M059J (cell line): ENCODE measurements around the gene APC2. TPM values are rescaled to one million over a fixed set of nuclear protein-coding genes. Genes with fewer than 3 reads are reported as not detected.
"Not testable (repeated sequence)": the region's sequence is repeated elsewhere in the genome, so short reads cannot be mapped to it uniquely, and the experiment has no call there.

Experiments used
- DNase-seq: peaks from one replicate; pipeline ENCODE4 v3.0.0-alpha.2; 2012; ENCODE audit warnings: low read depth
- total RNA-seq: library from RNA; depleted of rRNA; stranded (reverse); fragments of >200 nt; shearing (Covaris generic); gene quantifications from 2 replicates; pipeline ENCODE4 v1.2.3, GENCODE V29; 2014; rRNA removed

APC2 gene
- total RNA-seq, 1 experiment from 2014 or later = 0.49 TPM

DNA sequence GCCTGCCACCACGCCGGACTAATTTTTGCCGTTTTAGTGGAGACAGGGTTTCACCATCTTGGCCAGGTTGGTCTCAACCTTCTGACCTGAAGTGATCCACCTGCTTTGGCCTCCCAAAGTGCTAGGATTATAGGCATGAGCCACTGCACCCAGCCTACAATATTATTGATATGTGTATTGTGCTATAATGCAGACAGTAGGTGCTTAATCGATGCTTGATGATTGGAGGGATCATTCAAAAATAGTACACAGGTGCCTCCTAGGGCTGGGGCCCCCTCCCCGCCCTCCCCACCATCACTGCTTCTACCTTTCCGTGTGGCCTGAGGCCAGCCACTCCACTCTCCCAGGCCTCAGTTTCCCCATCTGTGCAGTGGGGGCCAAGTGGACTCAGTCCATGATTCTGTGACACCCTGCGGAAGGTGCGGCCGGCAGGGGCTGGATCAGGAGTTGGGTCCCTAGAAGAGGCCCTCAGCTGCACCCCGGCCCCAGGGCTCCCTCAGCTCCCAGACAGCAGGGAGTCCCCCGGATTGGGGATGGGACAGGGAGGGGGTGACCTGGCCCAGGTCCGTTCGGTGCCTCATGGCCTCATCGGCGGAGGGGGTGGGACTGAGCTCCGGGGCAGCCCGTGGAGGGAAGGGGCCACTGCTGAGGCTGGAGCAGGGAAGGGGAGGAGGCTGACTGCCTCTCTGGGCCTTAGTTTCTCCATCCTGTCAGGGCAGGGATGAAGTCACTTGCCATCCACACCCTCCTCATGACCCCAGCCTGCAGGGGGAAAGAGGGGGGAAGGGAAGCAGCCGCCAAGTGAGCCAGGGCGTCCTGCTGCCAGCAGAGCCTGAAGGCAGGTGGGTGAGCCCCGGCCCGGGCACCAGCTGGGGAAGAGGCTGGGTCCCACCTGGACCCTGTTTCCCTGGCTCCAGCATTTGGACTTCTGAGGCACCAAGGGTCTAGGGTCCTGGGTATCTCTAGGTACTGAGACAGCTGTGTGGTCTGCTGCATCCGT, 61.7 kb downstream of the APC2 start:
- no peak for DNase-seq

GRCh38 chr19:1512671-1513498, 63.0 kb downstream of the APC2 start, which contains the start of gene ADAMTSL5:
ADAMTSL5 (minus strand) TSS chr19:1513019; CDS start chr19:1510943, 2,076 bp downstream.
- peak; percentile 65 for DNase-seq

- peak; percentile 42 for DNase-seq
Observed at GRCh38 chr19:1513499-1514294, 63.8 kb downstream of the APC2 start.

GRCh38 chr19:1514295-1514661, 64.4 kb downstream of the APC2 start:
- DNase-seq = no peak

DNA sequence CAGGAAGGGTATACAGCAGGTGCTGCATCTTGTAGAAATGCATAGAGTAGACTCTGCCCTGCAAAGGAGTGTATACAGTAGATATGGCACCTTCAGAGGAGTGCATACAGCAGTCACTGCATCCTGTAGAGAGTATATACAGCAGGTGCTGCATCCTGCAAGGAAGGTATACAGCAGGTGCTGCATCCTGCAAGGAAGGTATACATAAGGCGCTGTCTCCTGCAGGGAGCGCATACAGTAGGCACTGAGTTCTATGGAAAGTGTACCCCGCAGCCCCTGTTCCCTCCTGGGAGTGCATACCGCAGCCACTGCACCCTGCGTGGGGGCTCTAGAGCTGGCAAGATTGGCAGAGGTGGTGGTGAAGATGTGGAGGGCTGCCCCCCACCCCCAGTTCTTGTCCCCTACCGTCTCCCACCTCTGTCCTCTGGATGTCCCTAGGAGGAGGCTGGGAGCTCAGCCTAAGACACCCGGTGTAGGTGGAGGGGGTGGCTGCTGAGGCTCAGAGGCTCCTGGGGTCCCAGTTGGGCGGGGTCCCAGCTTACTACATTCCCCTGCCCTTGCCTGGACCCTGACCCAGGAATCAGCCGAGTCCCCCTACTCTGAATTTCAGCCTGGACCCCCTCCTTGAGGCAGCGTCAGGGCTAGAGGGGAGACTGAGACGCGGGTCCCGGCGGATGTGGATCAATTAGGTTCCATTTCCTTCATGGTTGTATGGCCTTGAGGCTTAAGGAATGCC, 65.2 kb downstream of the APC2 start:
- no peak for DNase-seq

- DNase-seq = no peak
Observed at GRCh38 chr19:1516395-1516753, 66.5 kb downstream of the APC2 start.

DNA sequence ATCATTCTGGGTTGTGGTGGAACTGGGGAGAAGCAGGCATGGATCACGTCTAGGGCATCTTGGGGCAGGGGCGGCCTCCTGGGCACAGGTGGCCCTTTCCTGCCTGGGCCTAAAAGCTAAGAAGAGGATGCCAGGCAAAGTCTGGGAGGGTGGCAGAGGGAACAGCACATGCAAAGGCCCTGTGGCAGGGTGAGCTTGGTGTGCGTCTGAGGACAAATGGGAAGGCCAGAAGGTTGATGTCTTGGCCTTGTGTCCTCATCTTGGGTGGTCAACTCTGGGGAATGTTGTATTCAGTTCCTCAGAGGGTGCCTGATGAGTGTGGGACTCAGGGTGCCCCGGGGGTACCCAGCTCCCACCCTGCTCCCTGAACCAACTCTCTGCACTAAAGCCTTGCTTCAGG, 68.5 kb downstream of the APC2 start:
- no peak for DNase-seq

DNA sequence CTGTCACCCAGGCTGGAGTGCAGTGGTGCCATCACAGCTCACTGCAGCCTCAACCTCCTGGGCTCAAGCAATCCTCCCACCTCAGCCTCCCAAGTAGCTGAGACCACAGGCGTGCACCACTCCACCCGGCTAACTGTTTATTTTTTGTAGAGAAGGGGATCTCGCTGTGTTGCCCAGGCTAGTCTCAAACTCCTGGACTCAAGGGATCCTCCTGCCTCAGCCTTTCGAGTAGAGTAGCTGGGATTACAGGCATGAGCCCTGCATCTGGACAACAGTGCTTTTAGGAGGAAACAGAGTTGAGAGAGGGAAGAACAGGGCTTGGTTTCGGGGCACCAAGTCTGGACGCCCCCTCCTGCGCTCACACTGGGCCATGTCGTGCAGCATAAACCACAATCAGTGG, 69.9 kb downstream of the APC2 start:
- not testable (repeated sequence) for DNase-seq

DNA sequence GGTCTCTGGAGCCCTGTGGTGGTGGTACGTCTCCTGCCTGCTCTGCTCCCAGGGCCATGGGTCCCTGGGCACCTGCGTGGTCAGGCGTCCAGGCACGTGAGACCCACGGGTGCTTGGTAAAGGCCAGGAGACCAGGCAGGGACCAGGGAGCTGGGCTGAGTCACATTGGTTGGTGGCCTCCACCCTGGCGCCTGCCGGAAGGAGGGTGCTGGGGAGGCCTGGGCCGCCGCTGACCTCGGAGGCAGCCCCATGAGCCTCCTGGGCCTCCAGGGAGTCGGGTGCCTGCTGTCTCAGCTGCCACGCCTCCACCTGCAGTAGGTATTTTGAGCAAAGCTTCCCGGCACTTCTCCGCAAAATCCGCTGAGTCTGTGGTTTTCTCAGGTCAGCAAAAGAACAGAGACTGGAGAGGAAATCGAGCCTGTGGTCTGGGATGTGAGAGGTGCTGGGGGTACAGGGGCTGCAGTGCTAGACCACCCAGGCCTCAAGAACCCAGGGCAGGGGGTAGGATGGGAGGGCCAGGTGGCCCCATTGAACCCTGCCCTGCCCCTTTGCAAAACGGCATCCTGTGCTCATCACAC, 70.4 kb downstream of the APC2 start:
- no peak for DNase-seq

- DNase-seq = no peak
Observed at GRCh38 chr19:1521636-1522035, 71.7 kb downstream of the APC2 start.

DNA sequence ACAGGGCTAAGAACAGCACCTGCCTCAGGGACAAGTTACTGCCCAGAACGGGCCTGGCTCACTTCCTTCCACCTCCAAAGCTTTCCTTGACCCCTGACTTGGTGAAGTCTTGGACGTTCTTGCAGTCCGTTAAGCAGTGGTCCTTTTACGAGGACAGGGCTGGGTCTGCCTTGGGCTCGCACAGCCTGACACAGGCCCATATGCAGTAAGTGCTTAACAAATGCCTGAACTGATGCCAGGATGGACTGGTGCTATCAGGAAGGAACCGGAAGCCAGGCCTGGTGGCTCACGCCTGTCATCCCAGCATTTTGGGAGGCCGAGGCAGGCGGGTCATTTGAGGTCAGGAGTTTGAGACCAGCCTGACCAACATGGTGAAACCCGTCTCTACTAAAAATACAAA, 72.1 kb downstream of the APC2 start:
- no peak for DNase-seq

GRCh38 chr19:1522838-1523237, 72.9 kb downstream of the APC2 start:
- no peak for DNase-seq

Other genes starting within 250 kb of the APC2 start
- gene STK11, start 244.3 kb upstream of the APC2 start, total RNA-seq = 31.5 and 71.6 TPM in 2 replicates
- 0.44 and 4.4 TPM in 2 replicates for gene CBARP, start 212.1 kb upstream of the APC2 start, total RNA-seq
- 45.0 and 69.8 TPM in 2 replicates for gene ATP5F1D, start 208.4 kb upstream of the APC2 start, total RNA-seq
- 4.5 and 11.0 TPM in 2 replicates for gene MIDN, start 201.5 kb upstream of the APC2 start, total RNA-seq
- 115 and 145 TPM in 2 replicates for gene CIRBP, start 180.8 kb upstream of the APC2 start, total RNA-seq
- gene FAM174C, start 174.6 kb upstream of the APC2 start, total RNA-seq = 108 and 128 TPM in 2 replicates
- gene EFNA2, start 164.2 kb upstream of the APC2 start, total RNA-seq = not detected in 2 replicates
- gene NDUFS7, start 66.2 kb upstream of the APC2 start, total RNA-seq = 119 and 150 TPM in 2 replicates
- 33.2 and 37.7 TPM in 2 replicates for gene GAMT, start 48.6 kb upstream of the APC2 start, total RNA-seq
- 87.7 and 97.6 TPM in 2 replicates for gene DAZAP1, start 42.5 kb upstream of the APC2 start, total RNA-seq
- gene RPS15, start 11.7 kb upstream of the APC2 start, total RNA-seq = 1,527 and 2,021 TPM in 2 replicates
- 35.6 and 47.7 TPM in 2 replicates for gene C19orf25, start 29.1 kb downstream of the APC2 start, total RNA-seq
- 0.96 TPM in 1 of 2 replicates, not detected in the other for gene PCSK4, start 40.2 kb downstream of the APC2 start, total RNA-seq
- gene REEP6, start 41.1 kb downstream of the APC2 start, total RNA-seq = 5.2 and 6.3 TPM in 2 replicates
- 0.84 and 3.7 TPM in 2 replicates for gene ADAMTSL5, start 62.9 kb downstream of the APC2 start, total RNA-seq
- gene PLK5, start 74.0 kb downstream of the APC2 start, total RNA-seq = not detected in 2 replicates
- 16.5 and 48.0 TPM in 2 replicates for gene MEX3D, start 118.2 kb downstream of the APC2 start, total RNA-seq
- 64.9 and 116 TPM in 2 replicates for gene MBD3, start 142.7 kb downstream of the APC2 start, total RNA-seq
- gene UQCR11, start 155.3 kb downstream of the APC2 start, total RNA-seq = 87.1 and 105 TPM in 2 replicates
- 38.1 and 90.7 TPM in 2 replicates for gene TCF3, start 202.5 kb downstream of the APC2 start, total RNA-seq